HepG2 (cell line): Measurements from ENCODE around the gene SECTM1. TPM values are rescaled to one million over a fixed set of nuclear protein-coding genes. Genes with fewer than 3 reads are reported as not detected.

Source experiments
- ADNP ChIP-seq: sonication (generic); formaldehyde crosslinking; IDR thresholded peaks from 2 replicates; pipeline ENCODE4 v1.4.0; 2020; ENCODE audit warnings: missing genetic modification reagents
- CREB1 ChIP-seq, 2 experiments: fragments of 450-650 bp in 1 of 2; IDR thresholded peaks; 2 replicates each; pipeline ENCODE4 v1.6.1; 2016 to 2017; ENCODE audit warnings: control low read depth in 1 of 2, mild to moderate bottlenecking in 1 of 2, missing compliant biosample characterization in 1 of 2, missing genetic modification characterization in 1 of 2
- JUNB ChIP-seq: sonication (generic); formaldehyde crosslinking; IDR thresholded peaks from 2 replicates; pipeline ENCODE4 v1.8.0; 2022; ENCODE audit warnings: missing genetic modification reagents, mild to moderate bottlenecking, borderline replicate concordance
- NCOA1 ChIP-seq: sonication (generic); formaldehyde crosslinking; IDR thresholded peaks from 2 replicates; pipeline ENCODE4 v1.9.0; 2021; ENCODE audit warnings: missing genetic modification reagents
- NFAT5 ChIP-seq: sonication (generic); formaldehyde crosslinking; IDR thresholded peaks from 2 replicates; pipeline ENCODE4 v1.4.0; 2020; ENCODE audit warnings: missing genetic modification reagents
- NONO ChIP-seq, 2 experiments: fragments of 450-650 bp in 1 of 2; sonication (generic) in 1 of 2; formaldehyde crosslinking in 1 of 2; IDR thresholded peaks in 1 of 2; conservative IDR thresholded peaks in 1 of 2; 2 replicates each; pipeline versions ENCODE4 v1.6.1 to v1.8.0; 2017 to 2022; ENCODE audit warnings: mild to moderate bottlenecking in 1 of 2, missing genetic modification reagents in 1 of 2, moderate library complexity in 1 of 2
- RFXAP ChIP-seq: sonication (generic); formaldehyde crosslinking; IDR thresholded peaks from 2 replicates; pipeline ENCODE4 v1.4.0; 2020; ENCODE audit warnings: missing genetic modification reagents, borderline replicate concordance
- RNF2 ChIP-seq: fragments of 450-650 bp; conservative IDR thresholded peaks from 2 replicates; pipeline ENCODE4 v1.6.1; 2016; ENCODE audit warnings: low read depth
- TARDBP ChIP-seq: sonication (generic); formaldehyde crosslinking; IDR thresholded peaks from 2 replicates; pipeline ENCODE4 v1.8.0; 2022; ENCODE audit warnings: mild to moderate bottlenecking, missing genetic modification reagents
- TSC22D2 ChIP-seq: sonication (generic); formaldehyde crosslinking; IDR thresholded peaks from 2 replicates; pipeline ENCODE4 v1.5.1; 2020; ENCODE audit warnings: missing genetic modification reagents, mild to moderate bottlenecking, borderline replicate concordance
- ZMAT3 ChIP-seq: sonication (generic); formaldehyde crosslinking; conservative IDR thresholded peaks from 2 replicates; pipeline ENCODE4 v1.7.0; 2021; ENCODE audit warnings: missing genetic modification reagents
- ZNF550 ChIP-seq: sonication (generic); formaldehyde crosslinking; IDR thresholded peaks from 2 replicates; pipeline ENCODE4 v1.4.0; 2020; ENCODE audit warnings: mild to moderate bottlenecking, missing genetic modification reagents, borderline replicate concordance
- ZNF713 ChIP-seq: sonication (generic); formaldehyde crosslinking; IDR thresholded peaks from 2 replicates; pipeline ENCODE4 v1.4.0; 2020; ENCODE audit warnings: mild to moderate bottlenecking, missing genetic modification reagents
- ZNF83 ChIP-seq: sonication (generic); formaldehyde crosslinking; IDR thresholded peaks from 2 replicates; pipeline ENCODE4 v1.4.0; 2020; ENCODE audit warnings: missing genetic modification reagents, mild to moderate bottlenecking, borderline replicate concordance
- polyA plus RNA-seq, 8 experiments: library from polyadenylated mRNA; depleted of rRNA in 3 of 8; stranded (reverse) in 7 of 8; unstranded in 1 of 8; fragments of >200 nt; fragmentation: Illumina TruSeq in 4 of 8; extraction: Trizol in 4 of 8; gene quantifications; 2 replicates each; pipeline versions ENCODE4 v1.2.1 to v1.2.3, GENCODE V29; 2011 to 2016; ENCODE audit warnings: low read depth in 4 of 8, missing spikeins in 1 of 8, mixed read lengths in 1 of 8; ENCODE audit not compliant: insufficient read depth in 1 of 8
- total RNA-seq, 5 experiments: library from RNA; depleted of rRNA; stranded (reverse); fragments of >200 nt; fragmentation: Illumina TruSeq; extraction: Trizol; gene quantifications; 2 replicates each; pipeline ENCODE4 v1.2.3, GENCODE V29; 2016; ENCODE audit warnings: low read depth in 1 of 5
- TF ChIP-seq, protein P1 (sequence below): sonication (generic); formaldehyde crosslinking; IDR thresholded peaks from 2 replicates; pipeline ENCODE4 v1.4.0; 2020; ENCODE audit warnings: missing genetic modification reagents
- TF ChIP-seq, protein P2 (sequence below): sonication (generic); formaldehyde crosslinking; IDR thresholded peaks from 2 replicates; pipeline ENCODE4 v1.4.0; 2020; ENCODE audit warnings: missing genetic modification reagents; ENCODE audit errors: not compliant biosample characterization
- TF ChIP-seq, protein P3 (sequence below): sonication (generic); formaldehyde crosslinking; IDR thresholded peaks from 2 replicates; pipeline ENCODE4 v1.4.0; 2020; ENCODE audit warnings: missing genetic modification reagents, mild to moderate bottlenecking, borderline replicate concordance

The SECTM1 gene
- total and polyA plus RNA-seq, 2 of the 13 experiments (the other 11 are each of a cell fraction or from before 2014, with no cell fraction given), result 3.5 to 5.3 TPM

DNA sequence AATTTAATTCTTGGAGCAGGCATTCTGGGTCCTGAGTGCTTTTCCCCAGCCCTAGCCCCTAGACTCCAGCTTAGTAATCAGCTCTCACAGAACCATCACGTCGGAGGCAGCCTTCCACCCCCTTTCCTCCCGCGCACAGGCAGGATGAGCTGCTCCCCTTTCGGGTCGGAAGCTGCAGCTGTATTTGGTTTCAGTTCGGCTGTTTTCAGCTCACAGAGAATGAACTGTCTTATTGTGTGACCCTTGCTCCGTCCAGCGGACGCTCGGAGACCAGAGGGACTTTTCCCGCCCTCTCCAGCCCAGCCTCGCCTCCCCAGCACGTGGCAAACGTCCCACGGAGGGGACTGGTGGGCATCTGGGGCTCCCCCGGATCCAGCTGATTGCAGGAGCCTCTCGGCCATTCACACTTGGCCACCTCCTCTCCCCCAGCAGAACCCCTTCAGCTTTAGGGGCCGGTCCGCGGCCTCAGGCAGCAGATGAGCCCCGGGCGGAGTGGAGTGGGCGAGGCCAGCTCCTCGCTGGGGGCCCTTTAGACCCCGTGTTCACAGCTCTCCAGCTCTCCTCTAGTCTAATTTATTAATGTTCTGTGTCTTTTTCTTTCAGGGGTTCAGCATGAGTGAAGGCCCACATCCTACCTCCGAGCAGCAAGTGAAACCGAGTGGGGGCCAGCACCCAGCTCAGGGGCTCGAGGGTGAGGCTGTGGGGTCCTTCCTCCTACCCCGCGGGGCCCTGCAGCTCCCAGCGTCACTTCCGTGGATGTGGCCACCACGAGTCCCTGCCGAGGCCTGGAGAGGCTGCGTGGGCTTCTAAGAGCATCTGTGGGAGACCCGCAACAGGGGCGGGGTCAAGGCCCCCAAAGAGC lies 37.1 kb upstream of the SECTM1 start (continued):
- TF ChIP-seq, protein P1, sequence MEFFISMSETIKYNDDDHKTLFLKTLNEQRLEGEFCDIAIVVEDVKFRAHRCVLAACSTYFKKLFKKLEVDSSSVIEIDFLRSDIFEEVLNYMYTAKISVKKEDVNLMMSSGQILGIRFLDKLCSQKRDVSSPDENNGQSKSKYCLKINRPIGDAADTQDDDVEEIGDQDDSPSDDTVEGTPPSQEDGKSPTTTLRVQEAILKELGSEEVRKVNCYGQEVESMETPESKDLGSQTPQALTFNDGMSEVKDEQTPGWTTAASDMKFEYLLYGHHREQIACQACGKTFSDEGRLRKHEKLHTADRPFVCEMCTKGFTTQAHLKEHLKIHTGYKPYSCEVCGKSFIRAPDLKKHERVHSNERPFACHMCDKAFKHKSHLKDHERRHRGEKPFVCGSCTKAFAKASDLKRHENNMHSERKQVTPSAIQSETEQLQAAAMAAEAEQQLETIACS (CRISPR knock-in tag), result no peak
- TF ChIP-seq ZNF713 (CRISPR knock-in tag), result no peak
- no peak for TF ChIP-seq ADNP (CRISPR knock-in tag)
- peak; percentile 92; the same call in 1 of the 2 replicates for TF ChIP-seq TSC22D2
- peak; percentile 72; the same call in 1 of the 2 replicates for TF ChIP-seq ZNF83 (CRISPR knock-in tag)
- peak; percentile 64; the same call in 1 of the 2 replicates for TF ChIP-seq JUNB (CRISPR knock-in tag)
- no peak for TF ChIP-seq NONO (IDR thresholded peaks at IDR 0.05)
- TF ChIP-seq NONO (CRISPR knock-in tag; conservative IDR thresholded peaks at IDR 0.05), result peak; percentile 57
- no peak for TF ChIP-seq NCOA1 (CRISPR knock-in tag)
- TF ChIP-seq RFXAP, result peak; percentile 94
- TF ChIP-seq TARDBP (CRISPR knock-in tag), result peak; percentile 78
- TF ChIP-seq CREB1 (IDR thresholded peaks at IDR 0.05), result no peak
- no peak for TF ChIP-seq CREB1 (CRISPR knock-in tag; IDR thresholded peaks at IDR 0.05)
- 0 out of 2 replicates have a peak, but pooled peaks have one; percentile 80 for TF ChIP-seq ZNF550 (CRISPR knock-in tag)
- TF ChIP-seq, protein P2, sequence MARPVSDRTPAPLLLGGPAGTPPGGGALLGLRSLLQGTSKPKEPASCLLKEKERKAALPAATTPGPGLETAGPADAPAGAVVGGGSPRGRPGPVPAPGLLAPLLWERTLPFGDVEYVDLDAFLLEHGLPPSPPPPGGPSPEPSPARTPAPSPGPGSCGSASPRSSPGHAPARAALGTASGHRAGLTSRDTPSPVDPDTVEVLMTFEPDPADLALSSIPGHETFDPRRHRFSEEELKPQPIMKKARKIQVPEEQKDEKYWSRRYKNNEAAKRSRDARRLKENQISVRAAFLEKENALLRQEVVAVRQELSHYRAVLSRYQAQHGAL (CRISPR knock-in tag), result no peak
- peak; percentile 97 for TF ChIP-seq NFAT5 (CRISPR knock-in tag)
- TF ChIP-seq ZMAT3 (CRISPR knock-in tag), result peak; percentile 86; the same call in 1 of the 2 replicates
- TF ChIP-seq, protein P3, sequence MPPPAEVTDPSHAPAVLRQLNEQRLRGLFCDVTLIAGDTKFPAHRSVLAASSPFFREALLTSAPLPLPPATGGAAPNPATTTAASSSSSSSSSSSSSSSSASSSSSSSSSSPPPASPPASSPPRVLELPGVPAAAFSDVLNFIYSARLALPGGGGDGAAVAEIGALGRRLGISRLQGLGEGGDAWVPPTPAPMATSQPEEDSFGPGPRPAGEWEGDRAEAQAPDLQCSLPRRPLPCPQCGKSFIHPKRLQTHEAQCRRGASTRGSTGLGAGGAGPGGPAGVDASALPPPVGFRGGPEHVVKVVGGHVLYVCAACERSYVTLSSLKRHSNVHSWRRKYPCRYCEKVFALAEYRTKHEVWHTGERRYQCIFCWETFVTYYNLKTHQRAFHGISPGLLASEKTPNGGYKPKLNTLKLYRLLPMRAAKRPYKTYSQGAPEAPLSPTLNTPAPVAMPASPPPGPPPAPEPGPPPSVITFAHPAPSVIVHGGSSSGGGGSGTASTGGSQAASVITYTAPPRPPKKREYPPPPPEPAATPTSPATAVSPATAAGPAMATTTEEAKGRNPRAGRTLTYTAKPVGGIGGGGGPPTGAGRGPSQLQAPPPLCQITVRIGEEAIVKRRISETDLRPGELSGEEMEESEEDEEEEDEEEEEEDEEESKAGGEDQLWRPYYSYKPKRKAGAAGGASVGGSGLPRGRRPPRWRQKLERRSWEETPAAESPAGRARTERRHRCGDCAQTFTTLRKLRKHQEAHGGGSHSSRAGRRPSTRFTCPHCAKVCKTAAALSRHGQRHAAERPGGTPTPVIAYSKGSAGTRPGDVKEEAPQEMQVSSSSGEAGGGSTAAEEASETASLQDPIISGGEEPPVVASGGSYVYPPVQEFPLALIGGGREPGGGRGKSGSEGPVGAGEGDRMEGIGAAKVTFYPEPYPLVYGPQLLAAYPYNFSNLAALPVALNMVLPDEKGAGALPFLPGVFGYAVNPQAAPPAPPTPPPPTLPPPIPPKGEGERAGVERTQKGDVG, result peak; percentile 97; the same call in 1 of the 2 replicates
- TF ChIP-seq RNF2, result peak; percentile 95
